Fibroblast of peridontal ligament (primary cell): ENCODE data around the gene RPAIN.
"Not testable (repeated sequence)": the region's sequence is repeated elsewhere in the genome, so short reads cannot be mapped to it uniquely, and the experiment has no call there.

Experiments used
- DNase-seq: peaks from one replicate; pipeline ENCODE4 v3.0.0-alpha.2; 2010; ENCODE audit errors: extremely low read depth

RPAIN gene

GRCh38 chr17:5429191-5429887 is 9.4 kb downstream of the RPAIN start:
- DNase-seq = peak; percentile 54

GRCh38 chr17:5430413-5430999 is 10.5 kb downstream of the RPAIN start:
- no peak for DNase-seq

GRCh38 chr17:5431234-5431633 is 11.3 kb downstream of the RPAIN start:
- DNase-seq = not testable (repeated sequence)

- DNase-seq = no peak
These were observed 12.1 kb downstream of the RPAIN start for GRCh38 chr17:5431949-5432556.

GRCh38 chr17:5434984-5435383 is 15.0 kb downstream of the RPAIN start:
- no peak for DNase-seq

GRCh38 chr17:5435781-5436315 is 15.9 kb downstream of the RPAIN start:
- not testable (repeated sequence) for DNase-seq

- DNase-seq = peak; percentile 41
These were observed 17.8 kb downstream of the RPAIN start for GRCh38 chr17:5437721-5438317.

- peak; percentile 92 for DNase-seq
These were observed 18.9 kb downstream of the RPAIN start, which contains the start of gene C1QBP for GRCh38 chr17:5438716-5439445. C1QBP (minus strand) TSS chr17:5439155; CDS start chr17:5439073, 82 bp downstream.

GRCh38 chr17:5439446-5439764 is 19.4 kb downstream of the RPAIN start:
- DNase-seq = no peak

GRCh38 chr17:5443728-5444127 is 23.7 kb downstream of the RPAIN start:
- DNase-seq = no peak

- DNase-seq = no peak
These were observed 24.2 kb downstream of the RPAIN start for GRCh38 chr17:5444209-5444608.

- DNase-seq = no peak
These were observed 26.8 kb downstream of the RPAIN start for GRCh38 chr17:5446786-5447185.

- DNase-seq = no peak
These were observed 44.9 kb downstream of the RPAIN start for GRCh38 chr17:5464717-5465507.

GRCh38 chr17:5466295-5466694 is 46.3 kb downstream of the RPAIN start:
- no peak for DNase-seq

GRCh38 chr17:5467416-5467815 is 47.4 kb downstream of the RPAIN start:
- DNase-seq = no peak

- no peak for DNase-seq
These were observed 48.1 kb downstream of the RPAIN start for GRCh38 chr17:5468075-5468473.

- no peak for DNase-seq
These were observed 52.5 kb downstream of the RPAIN start for GRCh38 chr17:5472511-5472910.

GRCh38 chr17:5473906-5474305 is 53.9 kb downstream of the RPAIN start:
- no peak for DNase-seq

- DNase-seq = no peak
These were observed 59.0 kb downstream of the RPAIN start for GRCh38 chr17:5478992-5479391.

- no peak for DNase-seq
These were observed 61.0 kb downstream of the RPAIN start for GRCh38 chr17:5480962-5481361.

GRCh38 chr17:5481451-5481850 is 61.5 kb downstream of the RPAIN start:
- DNase-seq = no peak
